ENCODE results near the gene SELPLG. TPM values are rescaled to one million over a fixed set of nuclear protein-coding genes. Genes with fewer than 3 reads are reported as not detected.

SELPLG gene
- total and polyA plus RNA-seq, 10 donors: 23.6 to 220 (median 72.4) TPM

- Histone ChIP-seq H3K27ac (no peak overlapping the region), H3K4me1 (peaks cover 10 to 60% (median 22%) of the 10 kb centered on the region in 6 donors), H3K36me3 (peaks cover 0 to 21% (median 18%) of the 10 kb centered on the region in 6 donors), H3K27me3 (replicated peaks in 1 of 7) (no peaks in the 10 kb centered on the region), H3K9me3 (no peaks in the 10 kb centered on the region), H3K4me3 (no peak overlapping the region)
- no peak for DNase-seq
- TF ChIP-seq POLR2AphosphoS5 (IDR thresholded peaks at IDR 0.05): no peak
- intact Hi-C loops (cut with DNase I; ENCODE audit: low total_unique reads): no loop called here
- 43 to 65% (median 53%) methylated on average over 2 of the region's 2 CpGs for WGBS, 5 donors
Observed at GRCh38 chr12:108573317-108573716, 60.4 kb downstream of the SELPLG start.

GRCh38 chr12:108572166-108572790, 61.4 kb downstream of the SELPLG start:
- H3K4me3 ChIP-seq: no peak overlapping the region
- peaks cover 0 to 31% (median 26%) of the 10 kb centered on the region in 6 donors for H3K36me3 ChIP-seq
- 51 to 75% (median 72%) methylated on average over 8 of the region's 8 CpGs for WGBS, 5 donors
- H3K27ac ChIP-seq: peak overlapping the region in 1 of 8 donors; percentile 33
- TF ChIP-seq POLR2AphosphoS5 (IDR thresholded peaks at IDR 0.05): no peak
- peaks cover 21 to 71% (median 32%) of the 10 kb centered on the region in 6 donors for H3K4me1 ChIP-seq
- H3K27me3 ChIP-seq (replicated peaks in 1 of 7): no peaks in the 10 kb centered on the region
- no peaks in the 10 kb centered on the region for H3K9me3 ChIP-seq
- intact Hi-C loops (cut with DNase I; ENCODE audit: low total_unique reads): no loop called here
- DNase-seq: no peak

Small RNAs within 50 kb of the gene (microRNA-seq; reads per million reads assigned to microRNA genes)
- 0 to 1.8 (median 0) reads per million in 3 donors for gene MIR4496

Small RNAs within 50 kb of the gene (small RNA-seq; reads per million reads assigned to genes)
- gene RNU7-169P: 0 reads per million in 4 donors

Other genes with a start within 250 kb of the SELPLG start
- gene FICD, start 118.6 kb downstream of the SELPLG start, total RNA-seq: 10 to 100 TPM in 1 of 7 donors, 1 to 10 TPM in 6; 5.9 to 12.7 (median 8.7) TPM
- gene FICD, start 118.6 kb downstream of the SELPLG start, polyA plus RNA-seq: 1 to 10 TPM; 1.1 to 2.3 (median 1.1) TPM
- gene SART3, start 72.7 kb downstream of the SELPLG start, total RNA-seq: 100 to 1,000 TPM in 1 of 7 donors, 10 to 100 TPM in 6; 61.4 to 118 (median 72.1) TPM
- 10 to 100 TPM; 13.1 to 19.8 (median 14.6) TPM for gene SART3, start 72.7 kb downstream of the SELPLG start, polyA plus RNA-seq
- 100 to 1,000 TPM in 6 of 7 donors, 10 to 100 TPM in 1; 98.9 to 220 (median 144) TPM for gene ISCU, start 71.3 kb downstream of the SELPLG start, total RNA-seq
- gene ISCU, start 71.3 kb downstream of the SELPLG start, polyA plus RNA-seq: 100 to 1,000 TPM; 182 to 204 (median 187) TPM
- gene TMEM119, start 35.8 kb downstream of the SELPLG start, total RNA-seq: 10 to 100 TPM in 5 of 7 donors, 1 to 10 TPM in 2; 8.8 to 23.8 (median 14.1) TPM
- gene TMEM119, start 35.8 kb downstream of the SELPLG start, polyA plus RNA-seq: 10 to 100 TPM; 17.7 to 50.0 (median 34.8) TPM
- gene CORO1C, start 97.6 kb upstream of the SELPLG start, total RNA-seq: 100 to 1,000 TPM in 2 of 7 donors, 10 to 100 TPM in 5; 71.2 to 119 (median 79.1) TPM
- 10 to 100 TPM; 12.0 to 26.1 (median 17.1) TPM for gene CORO1C, start 97.6 kb upstream of the SELPLG start, polyA plus RNA-seq
- 10 to 100 TPM; 32.2 to 71.3 (median 47.8) TPM for gene SSH1, start 223.7 kb upstream of the SELPLG start, total RNA-seq
- 1 to 10 TPM; 1.7 to 8.6 (median 2.7) TPM for gene SSH1, start 223.7 kb upstream of the SELPLG start, polyA plus RNA-seq
- gene DAO, start 246.2 kb upstream of the SELPLG start, total RNA-seq: under 1 TPM in 1 of 7 donors, not detected in 6; 0.42 TPM
- not detected for gene DAO, start 246.2 kb upstream of the SELPLG start, polyA plus RNA-seq

Data from spleen (tissue), 11 donors.